ENCODE data around the gene FKBP11.
"Not testable (repeated sequence)": the region's sequence is repeated elsewhere in the genome, so short reads cannot be mapped to it uniquely, and the experiment has no call there.

FKBP11 gene

DNA sequence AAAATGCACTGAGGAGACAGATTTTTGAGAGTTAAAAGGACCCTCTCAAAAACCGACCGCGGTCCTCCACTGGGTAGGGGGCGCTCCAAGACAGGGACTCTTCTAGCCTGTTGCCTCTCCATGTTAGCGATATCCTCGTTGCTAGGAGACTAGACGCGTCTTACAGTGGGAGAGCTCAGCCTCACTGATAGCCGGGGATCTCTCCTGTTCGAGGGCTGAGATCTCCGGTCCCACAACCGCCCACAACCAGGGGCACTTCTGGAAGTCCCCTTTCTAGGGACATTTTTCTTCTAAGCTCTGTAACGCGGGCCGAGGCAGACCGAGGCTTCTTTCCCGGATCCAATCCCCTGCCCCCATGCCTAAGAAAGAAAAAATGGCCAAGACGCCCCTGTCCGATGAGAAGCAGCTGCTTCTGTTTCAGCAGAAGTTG lies 21.3 kb downstream of the FKBP11 start:
- DNase-seq = peak; percentile 82

DNA sequence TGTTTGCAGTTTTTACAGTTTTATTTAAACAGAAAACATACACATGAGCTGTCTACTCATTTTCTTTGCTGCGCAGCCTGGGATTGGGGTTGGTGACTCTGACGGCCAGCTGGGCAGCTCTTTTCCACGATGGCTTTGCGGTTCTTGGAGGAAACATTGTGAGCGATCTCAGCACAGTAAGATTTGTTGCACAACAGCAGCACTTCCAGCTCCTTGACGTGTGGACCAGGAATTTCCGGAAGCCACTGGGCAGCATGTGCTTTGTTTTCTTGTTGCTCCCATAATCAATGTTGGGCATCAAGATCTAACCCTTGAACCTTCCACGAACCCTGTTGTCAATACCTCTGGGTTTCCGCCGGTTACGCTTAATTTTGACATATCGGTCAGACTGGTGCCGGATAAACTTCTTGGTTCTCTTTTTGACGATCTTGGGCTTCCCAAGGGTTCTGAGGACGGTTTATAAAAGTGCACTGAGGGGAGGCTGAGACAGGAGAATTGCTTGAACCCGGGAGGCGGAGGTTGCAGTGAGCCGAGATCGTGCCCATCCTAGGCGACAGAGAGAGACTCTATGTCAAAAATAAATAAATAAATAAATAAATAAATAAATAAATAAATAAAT lies 21.8 kb downstream of the FKBP11 start:
- DNase-seq = no peak

DNA sequence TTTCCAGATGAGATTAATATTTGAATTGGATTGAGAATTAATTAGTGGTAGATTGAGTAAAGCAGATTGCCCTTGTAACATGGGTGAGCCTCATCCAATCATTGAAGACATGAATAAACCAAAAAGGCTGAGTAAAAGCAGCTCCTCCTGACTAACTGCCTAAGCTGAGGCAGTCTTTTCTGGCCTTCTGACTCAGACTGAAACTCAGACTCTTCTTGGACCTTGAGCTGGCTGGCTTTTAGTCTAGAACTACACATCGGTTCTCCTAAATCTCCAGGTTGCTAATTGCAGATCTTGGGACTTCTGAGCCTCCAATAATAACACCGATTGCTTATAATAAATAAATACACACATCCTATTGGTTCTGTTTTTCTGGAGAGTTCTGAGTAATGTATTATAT lies 24.0 kb downstream of the FKBP11 start:
- no peak for DNase-seq

DNA sequence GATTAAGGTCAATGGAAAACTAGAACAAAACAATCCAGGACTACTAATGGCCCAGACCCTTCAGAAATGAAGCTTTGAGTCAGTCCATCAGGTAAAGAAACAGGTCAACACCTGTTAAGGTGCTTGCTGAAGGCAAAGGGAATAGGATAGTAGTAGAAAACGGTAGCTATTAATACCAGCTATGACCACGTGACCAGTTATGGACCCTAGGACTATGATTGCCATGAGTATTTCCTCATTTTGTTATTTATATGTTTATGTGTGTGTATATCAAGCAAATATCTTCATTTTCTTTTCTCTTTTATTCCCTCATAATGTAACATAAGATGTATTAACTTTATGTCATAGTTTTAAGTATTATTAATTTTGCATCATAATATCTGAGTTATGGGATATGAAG lies 25.6 kb downstream of the FKBP11 start:
- no peak for DNase-seq

DNA sequence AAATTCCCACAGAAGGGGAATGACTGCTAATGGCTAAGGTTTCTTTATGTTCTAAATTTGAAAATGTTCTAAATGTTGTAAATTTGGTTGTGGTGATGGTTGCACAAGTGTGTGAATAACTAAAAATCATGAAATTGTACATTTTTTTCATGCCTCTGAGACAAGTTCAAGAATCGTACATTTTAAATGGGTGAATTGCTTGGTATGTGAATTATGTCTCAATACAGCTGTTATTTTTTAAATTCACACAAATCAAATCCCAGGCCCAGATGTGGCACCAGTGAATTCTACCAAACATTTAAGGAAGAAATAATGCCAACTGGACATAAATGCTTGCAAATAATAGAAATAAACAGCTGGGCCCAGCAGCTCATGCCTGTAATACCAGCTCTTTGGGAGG lies 31.0 kb downstream of the FKBP11 start:
- DNase-seq = no peak

DNA sequence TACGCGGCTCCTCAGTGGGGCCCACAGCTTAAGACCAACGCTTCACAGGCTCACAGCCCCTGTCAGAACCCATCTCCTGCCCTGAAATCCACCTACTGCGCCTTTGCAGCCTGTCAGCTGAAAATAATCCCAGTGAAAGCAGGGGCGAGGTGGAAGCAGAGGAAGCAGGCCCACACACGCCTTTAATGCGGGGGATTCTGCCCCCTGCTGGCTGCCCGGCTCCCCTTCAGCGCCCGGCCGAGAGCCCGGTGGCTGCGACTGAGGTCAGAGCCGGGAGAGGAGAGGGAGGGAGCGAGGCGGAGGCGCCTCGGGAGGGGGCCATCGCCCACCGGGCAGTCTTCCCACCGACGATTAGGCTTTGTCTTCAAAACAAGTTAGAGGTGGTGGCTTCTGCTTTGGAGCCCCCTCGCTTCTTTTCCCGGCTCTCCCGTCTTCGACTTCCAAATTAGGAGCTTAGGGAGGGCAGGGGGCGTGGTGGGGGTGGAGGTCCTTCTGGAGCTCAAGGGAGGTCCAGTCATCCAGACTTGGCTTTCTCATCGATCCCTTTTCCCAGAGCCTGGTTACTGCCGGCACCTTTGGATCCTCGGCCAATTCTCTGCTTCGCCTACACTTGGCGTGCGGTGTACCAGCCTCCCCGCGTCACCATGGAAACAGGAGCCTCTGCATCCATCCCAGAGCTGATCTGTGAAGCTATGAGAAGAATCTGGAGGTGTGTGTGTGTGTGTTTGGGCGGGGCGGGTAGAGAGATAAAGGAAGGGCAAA lies 34.5 kb downstream of the FKBP11 start:
- DNase-seq = peak; percentile 49

DNA sequence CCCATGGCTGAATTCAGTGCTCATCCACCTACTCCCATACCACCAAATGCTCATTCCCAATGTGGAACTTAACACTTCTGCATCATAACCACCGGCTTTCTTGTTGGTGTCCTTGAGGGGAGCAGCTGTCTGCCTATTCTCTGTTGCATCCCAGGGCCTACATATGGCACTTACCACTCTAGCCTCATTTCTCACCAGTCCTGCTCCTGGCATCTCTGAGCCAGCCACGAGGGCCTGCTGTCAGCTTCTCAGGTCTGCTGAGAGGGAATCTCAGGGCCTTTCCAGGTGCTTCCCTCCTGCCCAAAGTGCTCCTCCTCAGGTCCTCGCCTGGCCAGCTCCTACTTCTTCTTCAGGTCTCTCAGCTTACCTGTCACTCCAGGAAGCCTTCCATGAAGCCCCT lies 35.6 kb downstream of the FKBP11 start:
- DNase-seq = no peak

DNA sequence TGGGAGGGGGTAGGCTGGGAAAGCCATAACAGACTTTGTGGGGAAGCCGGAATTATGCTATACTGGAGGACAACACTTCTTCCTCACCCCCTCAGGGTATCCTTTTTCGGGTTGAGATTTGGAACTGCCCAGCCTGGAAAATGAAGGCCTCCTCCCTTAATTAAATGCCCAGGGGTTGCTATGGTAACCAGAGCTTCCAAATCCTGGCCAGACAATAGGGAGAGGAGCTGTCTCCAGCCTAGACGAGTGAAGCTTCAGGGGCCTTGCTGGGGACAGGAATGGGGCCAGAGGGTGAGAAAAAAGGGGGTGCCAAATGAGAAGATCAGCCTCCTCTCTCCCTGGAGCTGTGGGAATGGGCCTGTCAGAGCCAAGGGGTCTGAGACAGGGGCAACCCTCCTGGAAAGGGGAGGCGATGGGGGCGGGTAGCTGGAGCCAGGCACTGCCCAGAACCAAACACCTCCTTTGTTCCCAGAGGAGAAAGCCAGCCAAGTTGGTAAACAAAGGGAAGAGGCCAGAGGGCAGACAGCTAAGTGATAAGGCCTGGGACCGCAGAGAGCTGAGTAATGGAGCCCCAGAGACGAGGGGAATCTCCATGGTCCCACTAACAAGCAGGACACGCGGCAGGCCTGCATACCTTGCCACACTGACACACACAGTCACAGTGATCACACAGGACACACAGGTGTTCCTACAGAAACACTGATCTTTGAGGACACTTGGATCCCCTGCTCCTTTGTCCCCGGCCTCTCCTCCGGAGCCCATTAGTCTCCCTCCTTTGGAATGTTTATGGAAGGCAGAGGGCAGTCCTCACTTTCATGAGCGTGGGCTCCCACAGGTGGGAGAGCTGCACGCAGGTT lies 41.8 kb downstream of the FKBP11 start:
- DNase-seq = no peak

DNA sequence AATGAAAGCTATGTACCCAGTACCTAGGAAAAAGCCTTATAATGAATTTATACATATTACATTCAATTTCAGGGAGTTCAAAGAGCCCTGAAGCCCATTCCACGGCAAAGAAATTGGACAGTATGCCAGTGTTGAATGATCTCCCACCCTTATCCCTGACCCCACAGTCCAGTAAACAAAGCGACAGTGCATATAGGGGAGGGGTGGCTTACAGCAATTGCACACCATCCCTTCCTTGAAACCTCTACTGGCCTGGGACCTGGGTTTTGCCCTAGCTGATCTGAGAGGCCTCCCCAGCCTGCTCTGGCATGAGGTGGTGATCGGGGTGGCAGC lies 42.4 kb downstream of the FKBP11 start:
- DNase-seq = no peak

DNA sequence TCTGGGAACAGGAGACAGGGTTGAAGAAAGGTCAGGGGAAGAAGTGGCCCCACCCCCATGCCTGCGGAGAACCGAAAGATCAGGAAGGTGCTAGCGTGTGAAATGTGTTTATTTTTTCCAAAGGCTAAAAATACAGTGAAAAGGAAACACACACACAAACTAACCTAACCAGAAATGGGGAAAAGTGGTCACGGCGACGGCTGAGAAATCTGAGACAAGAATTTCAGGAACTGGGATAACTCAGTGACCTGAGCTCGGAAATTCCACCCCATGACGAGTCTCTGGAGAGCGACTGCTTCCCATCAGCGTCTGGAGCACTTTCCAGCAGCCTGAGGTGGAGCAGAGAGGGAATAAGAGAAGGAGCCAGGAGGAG lies 43.0 kb downstream of the FKBP11 start:
- DNase-seq = no peak

DNA sequence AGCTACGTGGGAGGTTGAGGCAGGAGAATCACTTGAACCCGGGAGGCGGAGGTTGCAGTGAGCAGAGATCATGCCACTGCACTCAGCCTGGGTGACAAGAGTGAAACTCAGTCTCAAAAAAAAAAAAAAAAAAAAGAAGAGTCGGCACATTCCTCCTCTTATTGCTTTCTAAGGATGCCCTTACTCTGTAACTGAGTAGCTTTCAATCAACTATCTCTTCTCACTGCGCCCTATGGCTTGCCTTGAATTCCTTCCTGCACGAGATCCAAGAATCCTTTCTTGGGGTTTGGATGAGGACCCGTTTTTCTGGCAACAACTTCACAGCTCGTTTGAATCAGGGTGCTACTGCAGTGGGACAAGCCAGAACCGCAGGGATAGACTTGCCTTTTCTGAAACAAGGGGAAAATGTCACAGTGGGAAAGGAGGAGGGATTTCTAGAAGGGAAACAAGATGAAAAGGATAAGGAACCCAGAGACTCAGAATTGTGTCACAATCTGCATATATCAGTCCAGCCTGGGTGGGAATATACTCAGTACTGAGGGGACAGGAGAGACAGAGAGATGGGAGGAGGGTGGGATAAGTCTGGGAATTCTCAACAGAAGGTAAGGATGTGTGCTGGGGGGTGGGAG lies 43.5 kb downstream of the FKBP11 start:
- no peak for DNase-seq

DNA sequence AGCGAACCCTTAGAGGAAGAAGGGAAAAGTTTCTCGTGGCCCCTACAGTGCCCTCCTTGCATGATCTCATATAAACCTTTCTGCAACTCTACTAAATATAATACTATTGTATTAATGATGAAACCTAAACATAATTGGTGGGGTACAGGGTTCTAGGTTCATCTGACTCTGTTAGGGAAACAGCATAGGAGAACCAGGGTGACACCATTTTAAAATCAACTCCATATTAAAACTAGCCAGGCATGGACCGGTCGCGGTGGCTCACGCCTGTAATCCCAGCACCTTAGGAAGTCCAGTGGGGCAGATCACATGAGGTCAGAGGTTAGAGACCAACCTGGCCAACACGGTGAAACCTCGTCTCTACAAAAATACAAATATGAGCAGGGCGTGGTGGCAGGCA lies 44.6 kb downstream of the FKBP11 start:
- no peak for DNase-seq

DNA sequence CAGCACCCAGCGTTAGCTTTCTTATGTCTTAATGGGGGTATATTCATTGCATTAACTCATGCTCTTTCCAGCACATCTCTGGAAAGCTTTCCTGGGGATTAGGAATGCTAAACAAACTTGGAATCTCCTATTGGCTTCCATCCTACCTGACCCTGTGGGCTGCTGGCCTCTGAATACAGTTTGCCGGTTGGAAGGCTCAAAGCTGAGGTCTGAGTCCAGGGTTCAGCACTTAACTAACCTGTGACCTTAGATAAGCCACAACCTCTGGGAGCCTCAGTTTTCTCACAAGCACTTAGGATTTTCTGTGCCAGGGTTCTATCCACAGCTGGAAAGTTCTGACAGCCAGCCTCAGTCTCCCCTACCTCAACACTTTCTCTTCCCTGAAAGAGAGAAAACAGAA lies 46.7 kb downstream of the FKBP11 start:
- DNase-seq = no peak

DNA sequence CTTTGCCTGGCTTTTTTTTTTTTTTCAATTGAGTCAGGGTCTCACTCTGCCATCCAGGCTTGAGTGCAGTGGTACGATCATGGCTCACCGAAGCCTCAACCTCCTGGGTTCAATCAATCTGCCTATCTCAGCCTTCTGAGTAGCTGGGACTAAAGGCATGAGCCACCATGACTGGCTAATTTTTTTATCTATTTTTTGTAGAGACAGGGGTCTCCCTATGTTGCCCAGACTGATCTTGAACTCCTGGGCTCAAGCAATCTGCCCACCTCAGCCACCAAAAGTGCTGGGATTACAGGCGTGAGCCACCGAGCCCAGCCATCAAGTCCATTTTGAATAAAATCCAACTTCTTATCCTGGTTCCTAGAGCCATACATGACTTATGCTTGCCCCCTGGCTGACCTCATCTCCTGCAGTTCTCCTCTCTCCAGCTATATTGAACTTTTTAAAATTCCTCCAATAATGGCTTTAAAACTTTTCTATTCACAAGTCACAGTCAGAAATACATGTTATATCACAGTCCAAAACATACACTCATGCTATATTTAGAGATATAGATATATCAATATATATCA lies 49.3 kb downstream of the FKBP11 start:
- no peak for DNase-seq

DNA sequence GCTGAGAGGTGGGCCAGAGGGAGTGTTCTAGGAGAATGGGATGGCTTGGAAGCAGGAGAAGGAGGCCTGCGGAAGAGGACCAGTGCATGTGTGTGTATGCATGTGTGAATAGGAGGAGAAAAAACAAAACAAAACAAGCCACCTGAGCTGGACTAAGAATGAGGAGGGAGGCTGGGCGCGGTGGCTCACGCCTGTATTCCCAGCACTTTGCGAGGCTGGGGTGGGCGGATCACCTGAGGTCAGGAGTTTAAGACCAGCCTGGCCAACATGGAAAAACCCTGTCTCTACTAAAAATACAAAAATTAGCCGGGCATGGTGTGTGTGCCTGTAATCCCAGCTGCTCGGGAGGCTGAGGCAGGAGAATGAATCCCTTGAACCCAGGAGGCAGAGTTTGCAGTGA lies 51.8 kb downstream of the FKBP11 start:
- DNase-seq = not testable (repeated sequence)

DNA sequence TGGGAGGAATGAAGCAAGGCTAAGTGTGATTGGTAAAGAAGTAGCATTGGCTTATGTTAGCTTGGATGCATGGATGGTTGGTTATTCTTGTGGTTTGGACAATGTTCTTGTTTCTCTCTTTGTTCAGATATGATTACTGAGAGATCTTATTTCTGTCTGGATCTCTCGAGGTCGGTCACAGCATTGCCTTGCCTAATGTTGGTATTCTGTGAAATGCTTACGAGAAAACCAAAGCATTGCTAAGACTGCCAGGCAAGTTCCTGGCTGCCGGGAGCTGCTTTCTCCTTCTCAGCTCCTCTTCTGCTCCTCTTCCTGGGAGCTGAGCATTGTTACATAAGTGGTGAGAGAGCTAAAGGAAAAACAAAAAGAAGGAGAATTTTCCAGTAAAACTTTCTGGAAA lies 52.2 kb downstream of the FKBP11 start:
- no peak for DNase-seq
